HepG2 (cell line): ENCODE measurements around the gene RABGGTA. TPM values are rescaled to one million over a fixed set of nuclear protein-coding genes. Genes with fewer than 3 reads are reported as not detected.

ENCODE experiments used
- ARID4A ChIP-seq: sonication (generic); formaldehyde crosslinking; IDR thresholded peaks from 2 replicates; pipeline ENCODE4 v1.5.0; 2020; ENCODE audit warnings: mild to moderate bottlenecking, missing genetic modification reagents, borderline replicate concordance
- HNRNPL ChIP-seq: fragments of 200-400 bp; formaldehyde crosslinking; IDR thresholded peaks from 2 replicates; pipeline ENCODE4 v1.6.1; 2017; ENCODE audit warnings: mild to moderate bottlenecking, low read depth, low read length
- HNRNPUL1 ChIP-seq: fragments of 200-400 bp; formaldehyde crosslinking; IDR thresholded peaks from 2 replicates; pipeline ENCODE4 v1.6.1; 2017; ENCODE audit warnings: low read depth, mild to moderate bottlenecking, low read length, moderate library complexity
- MAZ ChIP-seq, 2 experiments: sonication (generic) in 1 of 2; formaldehyde crosslinking in 1 of 2; IDR thresholded peaks; 2 replicates each; pipeline versions ENCODE4 v1.5.0 to v1.6.1; 2012 to 2020; ENCODE audit warnings: low read depth in 2 of 2, mild to moderate bottlenecking in 2 of 2, borderline replicate concordance in 1 of 2, improper control_type of control experiment in 1 of 2, low read length in 1 of 2, missing genetic modification reagents in 1 of 2, moderate library complexity in 1 of 2
- SNRNP70 ChIP-seq: fragments of 200-400 bp; formaldehyde crosslinking; IDR thresholded peaks from 2 replicates; pipeline ENCODE4 v1.6.1; 2017; ENCODE audit warnings: mild to moderate bottlenecking, low read depth, low read length, moderate library complexity
- STAG1 ChIP-seq: sonication (generic); formaldehyde crosslinking; IDR thresholded peaks from 2 replicates; pipeline ENCODE4 v1.4.0; 2020; ENCODE audit warnings: missing genetic modification reagents
- TARDBP ChIP-seq: sonication (generic); formaldehyde crosslinking; IDR thresholded peaks from 2 replicates; pipeline ENCODE4 v1.8.0; 2022; ENCODE audit warnings: mild to moderate bottlenecking, missing genetic modification reagents
- ZNF18 ChIP-seq: sonication (generic); formaldehyde crosslinking; IDR thresholded peaks from 2 replicates; pipeline ENCODE4 v1.8.0; 2022; ENCODE audit warnings: mild to moderate bottlenecking, missing genetic modification reagents; ENCODE audit not compliant: insufficient replicate concordance
- ZNF562 ChIP-seq: sonication (generic); formaldehyde crosslinking; IDR thresholded peaks from 2 replicates; pipeline ENCODE4 v1.8.0; 2022; ENCODE audit warnings: missing genetic modification reagents, borderline replicate concordance
- ZNF687 ChIP-seq: sonication (generic); formaldehyde crosslinking; IDR thresholded peaks from 2 replicates; pipeline ENCODE4 v1.5.1; 2020; ENCODE audit warnings: mild to moderate bottlenecking, missing genetic modification reagents, moderate library complexity
- ZNF761 ChIP-seq: sonication (generic); formaldehyde crosslinking; conservative IDR thresholded peaks from 2 replicates; pipeline ENCODE4 v1.4.0; 2020; ENCODE audit warnings: mild to moderate bottlenecking, missing genetic modification reagents
- ZNF891 ChIP-seq: sonication (generic); formaldehyde crosslinking; IDR thresholded peaks from 2 replicates; pipeline ENCODE4 v1.5.0; 2020; ENCODE audit warnings: mild to moderate bottlenecking, missing genetic modification reagents
- polyA plus RNA-seq, 8 experiments: library from polyadenylated mRNA; depleted of rRNA in 3 of 8; stranded (reverse) in 7 of 8; unstranded in 1 of 8; fragments of >200 nt; fragmentation: Illumina TruSeq in 4 of 8; extraction: Trizol in 4 of 8; gene quantifications; 2 replicates each; pipeline versions ENCODE4 v1.2.1 to v1.2.3, GENCODE V29; 2011 to 2016; ENCODE audit warnings: low read depth in 4 of 8, missing spikeins in 1 of 8, mixed read lengths in 1 of 8; ENCODE audit not compliant: insufficient read depth in 1 of 8
- total RNA-seq, 5 experiments: library from RNA; depleted of rRNA; stranded (reverse); fragments of >200 nt; fragmentation: Illumina TruSeq; extraction: Trizol; gene quantifications; 2 replicates each; pipeline ENCODE4 v1.2.3, GENCODE V29; 2016; ENCODE audit warnings: low read depth in 1 of 5
- TF ChIP-seq, protein P1 (sequence below): sonication (generic); formaldehyde crosslinking; IDR thresholded peaks from 2 replicates; pipeline ENCODE4 v1.5.0; 2020; ENCODE audit warnings: mild to moderate bottlenecking, missing genetic modification reagents, moderate library complexity
- TF ChIP-seq, protein P2 (sequence below): sonication (generic); formaldehyde crosslinking; IDR thresholded peaks from 2 replicates; pipeline ENCODE4 v1.9.0; 2021; ENCODE audit warnings: missing genetic modification reagents, borderline replicate concordance

Gene RABGGTA
- total and polyA plus RNA-seq, 2 of the 13 experiments (the other 11 are each of a cell fraction or from before 2014, with no cell fraction given), result 57.9 to 90.8 TPM

DNA sequence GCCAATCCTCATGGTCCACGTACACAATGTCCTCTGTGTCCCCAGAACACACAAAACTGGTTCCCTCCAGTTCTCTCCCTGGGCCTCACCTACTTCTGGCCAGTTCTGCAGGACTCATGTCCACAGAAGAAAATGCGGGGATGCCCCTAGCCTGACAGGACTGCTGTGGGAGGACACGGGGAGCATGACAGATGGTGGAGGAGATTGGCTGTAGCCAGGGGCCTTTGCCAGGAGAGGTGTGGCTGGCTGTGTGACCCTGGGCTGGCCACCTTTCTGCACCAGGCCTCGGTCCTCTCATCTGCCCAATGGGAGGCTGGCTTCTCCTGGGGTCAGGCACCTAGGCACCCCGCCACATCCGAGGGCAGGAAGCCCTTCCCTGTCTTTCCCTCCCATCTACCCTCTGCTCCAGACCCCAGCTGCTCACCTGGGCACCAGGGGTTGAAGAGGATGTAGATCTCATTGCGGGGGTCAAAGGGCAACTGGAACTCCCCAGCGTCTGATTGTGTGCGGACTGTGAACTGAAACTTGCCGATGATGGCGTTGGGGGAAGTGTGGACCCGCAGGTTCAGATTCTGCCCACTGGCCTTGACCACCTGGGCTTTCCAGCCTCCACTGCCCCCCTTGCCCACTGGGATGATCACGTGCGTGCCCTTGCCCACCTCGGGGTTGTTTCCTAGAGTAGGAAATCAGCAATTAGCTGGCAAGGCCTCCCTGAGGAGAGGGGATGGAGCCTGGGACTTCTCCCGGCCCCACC, 11.2 kb downstream of the RABGGTA start (continued):
- TF ChIP-seq ZNF562 (no peak), SNRNP70 (no peak), MAZ (IDR thresholded peaks at IDR 0.05; ENCODE audit: borderline replicate concordance, low read depth, low read length) (no peak), MAZ (CRISPR knock-in tag; IDR thresholded peaks at IDR 0.05; ENCODE audit: low read depth) (no peak), ZNF761 (no peak), HNRNPL (0 out of 2 replicates have a peak, but pooled peaks have one; percentile 71), STAG1 (CRISPR knock-in tag) (no peak), TARDBP (CRISPR knock-in tag) (no peak), ZNF687 (peak; percentile 78), ZNF891 (CRISPR knock-in tag) (0 out of 2 replicates have a peak, but pooled peaks have one; percentile 20), ZNF18 (CRISPR knock-in tag) (no peak), HNRNPUL1 (no peak), ARID4A (CRISPR knock-in tag) (no peak)
- TF ChIP-seq, protein P1, sequence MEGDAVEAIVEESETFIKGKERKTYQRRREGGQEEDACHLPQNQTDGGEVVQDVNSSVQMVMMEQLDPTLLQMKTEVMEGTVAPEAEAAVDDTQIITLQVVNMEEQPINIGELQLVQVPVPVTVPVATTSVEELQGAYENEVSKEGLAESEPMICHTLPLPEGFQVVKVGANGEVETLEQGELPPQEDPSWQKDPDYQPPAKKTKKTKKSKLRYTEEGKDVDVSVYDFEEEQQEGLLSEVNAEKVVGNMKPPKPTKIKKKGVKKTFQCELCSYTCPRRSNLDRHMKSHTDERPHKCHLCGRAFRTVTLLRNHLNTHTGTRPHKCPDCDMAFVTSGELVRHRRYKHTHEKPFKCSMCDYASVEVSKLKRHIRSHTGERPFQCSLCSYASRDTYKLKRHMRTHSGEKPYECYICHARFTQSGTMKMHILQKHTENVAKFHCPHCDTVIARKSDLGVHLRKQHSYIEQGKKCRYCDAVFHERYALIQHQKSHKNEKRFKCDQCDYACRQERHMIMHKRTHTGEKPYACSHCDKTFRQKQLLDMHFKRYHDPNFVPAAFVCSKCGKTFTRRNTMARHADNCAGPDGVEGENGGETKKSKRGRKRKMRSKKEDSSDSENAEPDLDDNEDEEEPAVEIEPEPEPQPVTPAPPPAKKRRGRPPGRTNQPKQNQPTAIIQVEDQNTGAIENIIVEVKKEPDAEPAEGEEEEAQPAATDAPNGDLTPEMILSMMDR, result no peak
- TF ChIP-seq, protein P2, sequence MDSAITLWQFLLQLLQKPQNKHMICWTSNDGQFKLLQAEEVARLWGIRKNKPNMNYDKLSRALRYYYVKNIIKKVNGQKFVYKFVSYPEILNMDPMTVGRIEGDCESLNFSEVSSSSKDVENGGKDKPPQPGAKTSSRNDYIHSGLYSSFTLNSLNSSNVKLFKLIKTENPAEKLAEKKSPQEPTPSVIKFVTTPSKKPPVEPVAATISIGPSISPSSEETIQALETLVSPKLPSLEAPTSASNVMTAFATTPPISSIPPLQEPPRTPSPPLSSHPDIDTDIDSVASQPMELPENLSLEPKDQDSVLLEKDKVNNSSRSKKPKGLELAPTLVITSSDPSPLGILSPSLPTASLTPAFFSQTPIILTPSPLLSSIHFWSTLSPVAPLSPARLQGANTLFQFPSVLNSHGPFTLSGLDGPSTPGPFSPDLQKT (CRISPR knock-in tag), result no peak
